Nephron (organoid): ENCODE measurements around the gene SEL1L.
A peak's percentile ranks its signal among the peaks of the same experiment; 100 is the strongest.

Source experiments
- H3K27ac Mint-ChIP-seq, 3 experiments: 2 replicates each; pipeline ENCODE4 v1.8.0; 2020; ENCODE audit warnings: mixed read lengths in 3 of 3, mild to moderate bottlenecking in 2 of 3, moderate library complexity in 1 of 3
- H3K27me3 Mint-ChIP-seq: 2 replicates; pipeline ENCODE4 v1.8.0; 2021; ENCODE audit warnings: low read depth, mild to moderate bottlenecking, moderate library complexity, mixed read lengths
- H3K36me3 Mint-ChIP-seq: 2 replicates; pipeline ENCODE4 v1.8.0; 2020; ENCODE audit warnings: low read depth, mixed read lengths
- H3K4me1 Mint-ChIP-seq: 2 replicates; pipeline ENCODE4 v1.8.0; 2020; ENCODE audit warnings: mixed read lengths
- H3K4me3 Mint-ChIP-seq, 3 experiments: 2 replicates each; pipeline ENCODE4 v1.8.0; 2020; ENCODE audit warnings: mild to moderate bottlenecking in 3 of 3, mixed read lengths in 3 of 3, moderate library complexity in 2 of 3
- H3K9me3 Mint-ChIP-seq: 2 replicates; pipeline ENCODE4 v1.8.0; 2020; ENCODE audit warnings: mixed read lengths
- TF ChIP-seq, protein P1 (sequence below), 3 experiments: fragments of 200-600 bp; sonication (generic); IDR thresholded peaks; one replicate each; pipeline ENCODE4 v1.5.0; 2021; ENCODE audit warnings: antibody characterized with exemption in 3 of 3; ENCODE audit not compliant: unreplicated experiment in 3 of 3

Gene SEL1L

DNA sequence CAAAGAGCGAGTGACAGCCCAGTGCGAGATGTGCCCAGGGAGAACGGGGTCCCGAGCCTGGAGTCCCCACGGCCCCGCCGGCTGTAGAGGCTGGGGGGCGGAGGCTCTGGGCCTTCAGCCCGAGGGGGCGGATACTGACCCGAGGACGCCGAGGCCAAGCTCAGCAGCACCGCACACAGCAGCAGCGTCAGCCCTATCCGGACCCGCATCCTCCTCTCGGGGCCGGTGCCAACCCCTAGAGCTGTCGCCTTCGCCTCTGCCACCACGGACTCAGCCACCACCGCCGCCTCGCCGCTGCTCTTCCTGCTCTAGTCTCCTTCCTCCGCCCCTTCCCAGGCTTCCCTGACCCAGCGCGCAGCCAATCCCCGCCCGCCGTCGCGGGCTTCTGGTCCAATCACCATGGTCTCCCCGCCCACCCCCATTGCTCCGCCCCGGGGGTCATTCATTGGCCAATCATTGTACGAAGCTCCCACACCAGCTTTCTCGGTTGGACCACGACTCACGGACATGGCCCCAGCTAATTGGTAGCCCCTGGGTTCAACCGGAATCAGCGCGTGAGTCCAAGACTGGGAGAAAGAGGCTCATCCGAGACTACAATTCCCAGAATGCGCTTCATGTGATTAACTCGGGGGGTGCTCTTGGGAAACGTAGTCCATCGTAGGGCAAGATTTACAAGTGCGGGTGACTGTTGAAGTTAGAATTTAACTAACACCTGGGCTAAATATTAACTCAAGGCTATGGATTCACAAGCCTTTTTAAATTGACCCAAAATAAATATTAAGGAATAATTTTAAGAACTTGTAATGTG is at the start of gene SEL1L:
TSS of gene SEL1L (minus strand) at position 318 of the 808 bp plus-strand sequence. CDS start at position 209, 109 bp downstream.
- H3K4me3 Mint-ChIP-seq = peak within 1 kb of the TSS; percentile 94 to 98 (median 95)
- peak within 1 kb of the TSS; percentile 2 to 80 (median 63) for H3K27ac Mint-ChIP-seq
- peaks cover 24% of the 10 kb centered on the region for H3K4me1 Mint-ChIP-seq
- H3K27me3 Mint-ChIP-seq = no peaks in the 10 kb centered on the region
- H3K36me3 Mint-ChIP-seq = no peaks in the 10 kb centered on the region
- TF ChIP-seq, protein P1, sequence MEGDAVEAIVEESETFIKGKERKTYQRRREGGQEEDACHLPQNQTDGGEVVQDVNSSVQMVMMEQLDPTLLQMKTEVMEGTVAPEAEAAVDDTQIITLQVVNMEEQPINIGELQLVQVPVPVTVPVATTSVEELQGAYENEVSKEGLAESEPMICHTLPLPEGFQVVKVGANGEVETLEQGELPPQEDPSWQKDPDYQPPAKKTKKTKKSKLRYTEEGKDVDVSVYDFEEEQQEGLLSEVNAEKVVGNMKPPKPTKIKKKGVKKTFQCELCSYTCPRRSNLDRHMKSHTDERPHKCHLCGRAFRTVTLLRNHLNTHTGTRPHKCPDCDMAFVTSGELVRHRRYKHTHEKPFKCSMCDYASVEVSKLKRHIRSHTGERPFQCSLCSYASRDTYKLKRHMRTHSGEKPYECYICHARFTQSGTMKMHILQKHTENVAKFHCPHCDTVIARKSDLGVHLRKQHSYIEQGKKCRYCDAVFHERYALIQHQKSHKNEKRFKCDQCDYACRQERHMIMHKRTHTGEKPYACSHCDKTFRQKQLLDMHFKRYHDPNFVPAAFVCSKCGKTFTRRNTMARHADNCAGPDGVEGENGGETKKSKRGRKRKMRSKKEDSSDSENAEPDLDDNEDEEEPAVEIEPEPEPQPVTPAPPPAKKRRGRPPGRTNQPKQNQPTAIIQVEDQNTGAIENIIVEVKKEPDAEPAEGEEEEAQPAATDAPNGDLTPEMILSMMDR (IDR thresholded peaks at IDR 0.05; ENCODE audit: unreplicated experiment in 3 of 3) = no peak
- peaks cover 7% of the 10 kb centered on the region for H3K9me3 Mint-ChIP-seq

DNA sequence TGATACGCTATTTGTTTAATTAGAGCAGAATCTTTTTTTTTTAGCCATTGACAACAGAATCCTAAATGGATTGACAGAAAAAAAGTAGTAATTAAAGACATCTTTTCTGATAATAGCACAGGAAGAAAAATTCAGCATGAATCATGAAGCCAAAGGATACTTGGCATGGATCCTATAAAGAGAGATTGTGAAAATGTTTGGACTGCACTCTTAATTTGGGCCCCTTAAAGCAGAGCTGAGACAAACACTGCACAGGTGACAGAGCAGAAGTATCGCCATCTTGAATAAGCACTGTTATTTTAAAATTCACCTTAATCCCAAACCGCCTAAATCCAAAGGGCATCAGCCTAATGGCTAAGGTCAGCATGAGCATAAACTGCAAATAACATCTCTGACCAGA is 48.8 kb upstream of the SEL1L start:
- Mint-ChIP-seq H3K27me3 (no peaks in the 10 kb centered on the region), H3K4me1 (no peaks in the 10 kb centered on the region), H3K27ac (no peak overlapping the region), H3K9me3 (no peaks in the 10 kb centered on the region), H3K36me3 (no peaks in the 10 kb centered on the region), H3K4me3 (no peak overlapping the region)
- TF ChIP-seq, protein P1 (IDR thresholded peaks at IDR 0.05; ENCODE audit: unreplicated experiment in 3 of 3) = no peak

DNA sequence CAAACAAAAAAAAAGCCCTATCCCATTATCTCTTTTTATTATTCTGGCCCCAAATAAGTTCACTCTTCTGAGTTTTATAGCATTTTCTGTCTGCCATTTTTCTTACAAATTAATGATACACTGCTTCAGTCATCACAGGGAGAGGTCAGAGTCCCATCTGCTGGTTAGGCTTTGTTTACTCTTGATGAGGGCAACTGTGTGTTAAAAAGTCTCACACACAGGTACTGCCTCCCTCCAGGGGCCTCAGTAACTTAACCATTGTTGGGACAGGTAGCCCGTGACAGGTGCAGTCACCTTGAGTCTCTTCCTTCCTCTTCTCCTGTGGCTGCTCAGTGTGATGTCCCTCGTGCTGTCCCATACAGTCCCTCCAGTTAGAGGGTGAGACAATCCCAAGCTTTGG is 45.5 kb upstream of the SEL1L start:
- no peak overlapping the region for H3K27ac Mint-ChIP-seq
- TF ChIP-seq, protein P1 (IDR thresholded peaks at IDR 0.05; ENCODE audit: unreplicated experiment in 3 of 3) = no peak
- H3K36me3 Mint-ChIP-seq = no peaks in the 10 kb centered on the region
- no peak overlapping the region for H3K4me3 Mint-ChIP-seq
- no peaks in the 10 kb centered on the region for H3K9me3 Mint-ChIP-seq
- no peaks in the 10 kb centered on the region for H3K27me3 Mint-ChIP-seq
- no peaks in the 10 kb centered on the region for H3K4me1 Mint-ChIP-seq

DNA sequence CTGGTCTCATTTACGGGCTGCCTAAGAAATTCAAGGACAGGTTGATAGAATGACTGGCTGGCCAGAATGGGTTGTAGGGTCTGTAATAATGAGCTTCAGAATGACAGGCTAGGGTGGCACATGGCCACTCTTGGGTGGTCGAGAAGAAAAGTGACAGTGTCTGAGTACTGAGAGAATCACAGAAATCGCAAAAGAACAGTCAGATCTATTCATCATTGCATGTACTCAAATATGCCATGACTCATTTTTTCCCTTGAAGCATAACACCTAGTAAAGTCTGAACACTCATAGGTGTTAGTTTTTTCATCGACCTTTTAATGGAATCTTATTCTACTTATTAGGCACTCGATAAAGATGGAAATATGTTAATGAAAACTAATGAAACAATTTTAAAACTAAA is 37.8 kb upstream of the SEL1L start:
- Mint-ChIP-seq H3K4me1 (no peaks in the 10 kb centered on the region), H3K4me3 (no peak overlapping the region), H3K36me3 (no peaks in the 10 kb centered on the region), H3K27me3 (peaks cover 5% of the 10 kb centered on the region), H3K9me3 (no peaks in the 10 kb centered on the region), H3K27ac (no peak overlapping the region)
- TF ChIP-seq, protein P1 (IDR thresholded peaks at IDR 0.05; ENCODE audit: unreplicated experiment in 3 of 3) = no peak

DNA sequence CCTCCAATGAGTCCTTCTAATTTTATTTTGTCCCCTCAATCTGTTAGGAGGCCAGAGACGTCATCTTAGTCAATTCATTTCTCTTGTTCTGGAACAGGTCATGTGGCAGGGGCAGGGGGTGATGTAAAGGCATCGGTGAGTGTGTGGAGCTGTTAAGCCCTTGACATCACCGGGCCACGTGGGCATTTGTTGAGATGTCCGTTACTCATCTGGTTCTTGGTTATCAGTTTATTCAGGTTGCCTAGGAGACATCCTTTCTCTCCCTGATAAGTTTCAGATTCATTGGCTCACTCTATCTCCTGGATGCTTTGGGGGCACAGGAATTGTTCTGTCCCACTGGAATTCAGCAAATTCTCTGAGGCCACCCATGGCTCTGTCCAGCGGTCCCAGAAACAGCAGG is 33.6 kb upstream of the SEL1L start:
- TF ChIP-seq, protein P1 (IDR thresholded peaks at IDR 0.05; ENCODE audit: unreplicated experiment in 3 of 3) = no peak
- Mint-ChIP-seq H3K4me1 (no peaks in the 10 kb centered on the region), H3K9me3 (no peaks in the 10 kb centered on the region), H3K36me3 (no peaks in the 10 kb centered on the region), H3K27ac (no peak overlapping the region), H3K27me3 (peaks cover 5% of the 10 kb centered on the region), H3K4me3 (no peak overlapping the region)
